COR-L47 (cell line): Measurements from ENCODE around the gene APOH.
A peak's percentile ranks its signal among the peaks of the same experiment; 100 is the strongest.
"Not testable (repeated sequence)": the region's sequence is repeated elsewhere in the genome, so short reads cannot be mapped to it uniquely, and the experiment has no call there.

Source experiments
- DNase-seq: peaks from one replicate; lab custom pipeline; 2025; lab: John Stamatoyannopoulos, UW

Gene APOH, protein sequence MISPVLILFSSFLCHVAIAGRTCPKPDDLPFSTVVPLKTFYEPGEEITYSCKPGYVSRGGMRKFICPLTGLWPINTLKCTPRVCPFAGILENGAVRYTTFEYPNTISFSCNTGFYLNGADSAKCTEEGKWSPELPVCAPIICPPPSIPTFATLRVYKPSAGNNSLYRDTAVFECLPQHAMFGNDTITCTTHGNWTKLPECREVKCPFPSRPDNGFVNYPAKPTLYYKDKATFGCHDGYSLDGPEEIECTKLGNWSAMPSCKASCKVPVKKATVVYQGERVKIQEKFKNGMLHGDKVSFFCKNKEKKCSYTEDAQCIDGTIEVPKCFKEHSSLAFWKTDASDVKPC

DNA sequence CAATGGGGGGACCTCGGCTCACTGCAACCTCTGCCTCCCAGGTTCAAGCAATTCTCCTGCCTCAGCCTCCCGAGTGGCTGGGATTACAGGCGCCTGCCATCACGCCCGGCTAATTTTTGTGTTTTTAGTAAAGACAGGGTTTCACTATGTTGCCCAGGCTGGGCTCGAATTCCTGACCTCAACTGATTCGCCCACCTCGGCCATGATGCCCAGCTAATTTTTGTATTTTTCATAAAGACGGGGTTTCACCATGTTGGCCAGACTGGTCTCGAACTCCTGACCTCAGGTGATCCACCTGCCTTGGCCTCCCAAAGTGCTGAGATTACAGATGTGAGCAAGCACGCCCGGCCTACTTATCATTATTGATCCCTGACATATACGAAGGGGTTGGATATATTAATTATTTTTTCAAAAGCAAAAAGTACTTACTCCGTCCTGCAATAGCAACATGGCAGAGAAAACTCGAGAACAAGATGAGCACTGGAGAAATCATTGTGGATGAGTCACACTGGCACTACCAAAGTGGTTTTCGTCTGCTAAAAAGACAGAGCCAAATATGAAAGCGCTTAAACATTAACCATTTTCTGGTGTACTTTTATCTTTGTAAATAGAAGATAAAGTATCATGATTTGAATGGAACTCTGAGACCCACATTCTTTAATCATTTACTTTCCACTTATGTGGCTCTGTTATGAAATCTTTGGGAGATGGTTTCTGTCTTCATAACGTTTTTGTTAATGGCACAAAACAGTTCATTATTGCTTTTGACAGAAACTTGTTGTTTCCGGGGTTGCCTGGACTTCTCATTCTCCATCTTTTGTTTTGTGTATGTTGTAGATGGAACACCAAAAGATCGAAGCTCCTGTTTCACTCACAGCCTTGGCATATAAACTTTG, at the start of gene APOH:
APOH (minus strand) TSS at position 529 of the 896 bp plus-strand sequence; CDS start at position 493, 36 bp downstream.
- DNase-seq: no peak

DNA sequence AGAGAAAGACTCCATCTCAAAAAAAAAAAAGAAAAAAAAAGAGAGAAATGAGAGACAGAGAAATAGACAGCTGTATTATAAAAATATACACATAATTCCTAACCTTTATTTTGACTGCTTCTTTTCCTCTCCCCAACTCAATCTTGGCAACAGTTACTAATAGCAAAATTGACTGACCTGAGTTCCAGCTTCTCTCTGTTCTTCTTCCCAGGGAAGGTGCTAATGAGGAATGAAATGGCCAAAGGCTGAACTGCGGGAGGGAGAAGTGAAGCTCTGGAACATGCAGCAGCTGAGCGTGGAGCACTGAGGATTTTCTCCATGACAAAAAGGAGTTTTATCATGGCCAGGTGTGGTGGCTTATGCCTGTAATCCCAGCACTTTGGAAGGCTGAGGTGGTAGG, 48.0 kb upstream of the APOH start:
- no peak for DNase-seq

DNA sequence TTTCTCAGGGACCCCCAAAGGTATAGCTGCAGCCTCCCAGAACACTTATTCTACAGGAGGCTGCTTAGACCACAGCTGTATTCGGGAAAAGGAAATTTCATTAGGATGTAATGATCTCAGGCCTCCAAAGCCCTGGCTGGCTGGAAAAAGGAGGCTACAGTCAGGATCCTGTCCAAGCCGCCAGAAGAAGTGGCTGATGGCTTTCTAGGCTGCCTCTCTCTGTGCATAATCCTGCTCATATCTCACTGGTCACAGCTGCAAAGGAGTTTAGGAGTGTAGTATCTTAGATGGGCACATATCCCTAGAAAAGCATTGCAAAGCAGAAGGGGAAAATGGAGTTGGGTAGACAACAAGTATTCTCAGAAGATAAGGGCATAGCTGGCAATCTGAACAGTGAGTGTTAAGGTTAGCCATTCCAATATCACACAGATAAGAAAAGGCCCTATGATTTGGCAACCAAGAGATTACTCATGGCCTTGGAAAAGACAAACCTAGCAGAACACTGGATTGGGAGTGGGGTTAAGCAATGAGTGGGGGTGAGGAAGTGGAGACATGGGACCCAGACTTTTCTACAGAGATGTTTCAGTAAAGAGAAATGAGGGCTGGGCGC, 47.2 kb upstream of the APOH start:
- DNase-seq: no peak

DNA sequence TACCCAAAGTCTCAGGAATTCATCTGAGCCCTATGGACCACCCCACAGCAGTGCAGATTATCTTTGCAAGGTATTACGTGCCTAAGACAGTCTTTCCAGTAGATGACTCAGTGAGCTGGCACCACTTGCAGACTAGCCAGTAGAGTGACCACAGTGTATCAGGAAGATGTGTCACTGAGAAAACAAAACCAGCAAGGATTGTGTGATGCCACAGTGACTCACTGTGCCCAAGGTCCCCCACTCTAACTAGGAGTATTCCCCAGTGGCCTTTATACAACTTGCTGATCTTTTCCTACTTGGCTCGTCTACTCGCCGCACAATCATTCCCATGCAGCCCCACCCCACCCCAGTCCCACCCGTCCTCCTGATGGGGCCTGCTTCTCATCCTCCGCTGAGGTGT, 46.4 kb upstream of the APOH start:
- DNase-seq: no peak

DNA sequence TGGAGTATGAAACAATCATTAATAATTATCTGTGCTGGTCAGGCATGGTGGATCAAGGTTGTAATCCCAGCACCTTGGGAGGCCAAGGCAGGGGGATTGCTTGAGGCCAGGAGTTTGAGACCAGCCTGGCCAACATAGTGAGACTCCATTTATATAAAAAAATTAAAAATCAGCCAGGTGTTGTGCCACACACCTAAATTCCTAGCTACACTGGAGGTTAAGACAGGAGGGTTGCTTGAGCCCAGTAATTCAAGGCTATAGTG, 44.3 kb upstream of the APOH start:
- DNase-seq: no peak

DNA sequence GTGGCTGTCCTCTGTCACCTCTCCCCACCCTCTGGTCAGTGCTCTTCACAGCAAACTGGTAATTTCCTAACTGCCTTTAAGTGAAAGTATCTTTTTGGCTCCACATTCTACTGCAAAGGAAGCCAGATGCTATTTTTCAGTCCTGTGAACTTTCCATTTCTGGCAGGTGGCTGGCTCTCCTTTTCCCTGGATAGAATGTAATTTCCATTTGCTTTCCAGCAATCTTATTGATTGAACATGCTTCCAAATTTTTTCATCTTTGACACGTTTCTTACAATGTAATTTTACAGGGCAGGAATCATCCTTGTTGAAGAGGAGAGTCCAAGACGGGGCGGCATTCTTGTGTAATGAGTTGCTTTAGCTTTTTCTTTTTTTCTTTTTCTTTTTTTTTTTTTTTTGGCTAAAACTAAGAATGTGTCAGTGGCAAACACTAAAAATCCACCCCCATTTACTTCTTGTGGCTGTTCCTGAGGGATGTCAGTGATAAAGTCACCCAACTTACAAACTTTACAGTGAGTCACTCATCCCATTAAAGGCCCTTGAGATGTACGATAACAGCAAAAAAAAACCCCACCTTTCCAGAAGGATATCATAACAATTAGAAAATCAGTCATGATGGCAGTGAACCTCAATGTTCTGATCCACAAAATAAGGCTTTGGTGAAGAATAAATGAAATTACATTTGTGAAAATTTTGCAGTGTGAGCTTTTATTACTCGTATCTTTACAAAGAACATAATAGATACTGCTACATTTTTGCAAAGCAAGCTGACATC, 43.8 kb upstream of the APOH start:
- no peak for DNase-seq

DNA sequence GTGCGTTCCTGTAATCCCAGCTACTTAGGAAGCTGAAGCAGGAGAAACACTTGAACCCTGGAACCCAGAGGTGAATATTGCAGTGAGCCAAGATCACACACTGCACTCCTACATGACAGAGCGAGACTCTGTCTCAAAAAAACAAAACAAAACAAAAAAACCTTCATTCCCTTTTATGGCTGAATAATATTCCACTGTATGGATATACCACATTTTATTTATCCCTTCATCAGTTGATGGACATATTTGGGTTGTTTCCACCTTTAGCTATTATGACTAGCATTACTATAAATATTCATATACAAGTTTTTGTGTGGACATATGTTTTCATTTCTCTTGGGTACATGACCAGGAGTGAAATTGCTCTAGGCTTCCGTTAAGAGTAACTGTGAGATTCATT, 42.3 kb upstream of the APOH start:
- no peak for DNase-seq

DNA sequence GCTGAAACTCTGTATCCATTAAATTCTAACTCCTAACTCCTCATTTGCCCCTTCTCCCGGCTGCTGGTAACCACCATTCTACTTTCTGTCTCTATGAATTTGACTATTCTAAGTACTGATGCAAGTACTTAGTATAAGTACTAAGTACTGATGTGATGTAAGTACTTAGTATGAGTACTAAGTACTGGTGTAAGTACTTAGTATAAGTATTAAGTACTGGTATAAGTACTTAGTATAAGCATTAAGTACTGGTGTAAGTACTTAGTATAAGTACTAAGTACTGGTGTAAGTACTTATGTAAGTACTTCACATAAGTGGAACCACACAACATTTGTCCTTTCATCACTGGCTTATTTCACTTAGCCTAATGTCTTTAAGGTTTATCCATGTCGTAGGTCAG, 40.9 kb upstream of the APOH start:
- no peak for DNase-seq

DNA sequence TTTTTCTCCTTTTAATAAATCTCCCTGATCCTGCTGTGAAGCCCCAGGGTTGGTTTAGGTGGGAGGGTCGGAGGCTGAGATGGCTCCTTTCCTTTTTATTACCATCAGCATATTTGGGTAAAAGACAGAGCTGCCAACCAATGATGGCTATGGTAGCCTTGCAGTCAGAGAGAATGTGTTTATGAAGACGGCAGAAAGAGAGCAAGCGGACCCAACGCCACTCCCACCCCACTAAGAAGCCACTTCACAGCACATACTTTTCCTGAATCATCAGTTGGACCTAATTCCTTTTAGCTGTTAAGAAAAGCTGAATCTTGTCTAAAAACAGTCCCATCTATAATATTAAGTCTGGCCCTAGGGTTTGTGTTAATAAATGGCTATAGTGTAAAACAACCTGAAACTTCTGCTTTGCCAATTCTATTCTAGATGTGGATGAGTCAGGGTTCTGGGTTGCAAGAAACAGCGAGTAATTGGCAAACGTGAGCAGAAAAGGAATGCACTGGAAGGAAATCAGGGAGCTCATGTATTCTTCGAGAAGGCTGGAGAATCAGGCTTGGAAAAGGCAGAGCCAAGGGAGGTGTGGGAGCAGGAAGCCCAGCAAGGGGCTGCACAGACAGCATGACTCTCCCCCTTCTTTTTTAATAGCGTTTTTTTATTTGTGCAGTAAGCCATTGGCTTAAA, 39.2 kb upstream of the APOH start:
- DNase-seq: no peak

DNA sequence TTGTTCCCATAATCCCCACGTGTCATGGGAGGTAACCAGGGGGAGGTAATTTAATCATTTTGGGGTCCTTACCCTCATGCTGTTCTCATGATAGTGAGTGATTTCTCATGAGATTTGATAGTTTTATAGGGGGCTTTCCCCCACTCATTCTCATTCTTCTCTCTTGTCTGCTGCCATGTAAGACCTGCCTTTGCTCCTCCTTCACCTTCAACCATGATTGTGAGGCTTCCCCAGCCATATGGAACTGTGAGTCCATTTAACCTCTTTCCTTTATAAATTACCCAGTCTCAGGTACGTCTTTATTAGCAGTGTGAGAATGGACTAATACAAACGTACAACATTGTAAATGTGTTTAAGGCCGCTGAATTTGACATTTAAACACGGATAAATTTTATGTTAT, 35.5 kb upstream of the APOH start:
- DNase-seq: no peak

DNA sequence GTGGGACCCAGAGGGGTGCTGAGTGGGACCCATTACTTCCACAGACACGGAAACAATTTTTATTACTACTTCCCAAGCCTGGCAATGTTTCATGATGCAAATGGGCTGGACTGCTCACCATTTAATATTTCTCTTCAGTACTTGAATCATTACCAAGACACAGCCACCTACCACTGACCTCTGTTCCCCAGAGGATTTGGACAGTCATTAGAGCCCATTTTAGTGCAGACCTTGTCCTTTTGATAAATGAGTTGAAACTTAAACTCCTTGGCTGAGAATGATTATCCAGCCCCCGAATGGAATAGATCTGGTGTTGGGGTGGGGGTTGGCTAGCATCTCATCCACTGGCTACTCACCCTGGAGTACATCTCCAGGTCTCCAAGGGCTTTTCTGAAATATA, 33.6 kb upstream of the APOH start:
- no peak for DNase-seq

DNA sequence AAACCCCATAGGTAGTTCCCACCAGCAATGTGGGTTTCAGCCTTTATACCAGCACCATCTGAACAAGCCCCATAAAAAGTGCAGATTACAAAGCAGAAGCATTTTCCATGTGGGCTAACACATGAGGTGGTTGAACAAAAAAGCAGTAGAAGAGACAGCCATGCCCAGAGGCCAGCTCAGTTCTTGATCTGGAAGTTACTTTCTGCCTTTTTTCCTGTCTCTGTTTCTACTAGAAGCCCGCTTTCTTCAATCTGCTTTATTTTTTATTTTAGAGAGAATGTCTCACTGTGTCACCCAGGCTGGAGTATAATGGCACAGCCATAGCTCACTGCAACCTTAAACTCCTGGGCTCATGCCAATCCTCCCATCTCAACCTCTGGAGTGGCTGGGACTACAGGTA, 31.5 kb upstream of the APOH start:
- DNase-seq: no peak

DNA sequence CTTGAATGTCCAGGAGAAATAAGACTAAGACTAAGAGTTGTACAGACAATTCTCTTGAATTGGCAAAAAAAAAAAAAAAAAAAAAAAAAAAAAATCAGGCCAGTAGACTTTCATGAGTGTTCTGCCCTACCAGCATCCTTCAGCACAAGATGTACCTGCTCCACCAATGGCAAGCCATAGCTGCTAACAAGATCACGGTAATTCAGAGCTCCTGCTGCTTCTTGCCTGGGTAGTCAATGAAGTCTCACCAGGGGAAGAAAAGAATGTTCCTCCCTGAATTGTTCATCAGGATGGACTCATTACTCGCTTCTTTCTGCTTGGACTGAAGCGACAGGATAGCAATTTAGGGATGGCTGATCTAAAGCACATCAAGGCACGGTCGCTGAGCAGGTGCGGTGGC, 31.1 kb upstream of the APOH start:
- DNase-seq: no peak

DNA sequence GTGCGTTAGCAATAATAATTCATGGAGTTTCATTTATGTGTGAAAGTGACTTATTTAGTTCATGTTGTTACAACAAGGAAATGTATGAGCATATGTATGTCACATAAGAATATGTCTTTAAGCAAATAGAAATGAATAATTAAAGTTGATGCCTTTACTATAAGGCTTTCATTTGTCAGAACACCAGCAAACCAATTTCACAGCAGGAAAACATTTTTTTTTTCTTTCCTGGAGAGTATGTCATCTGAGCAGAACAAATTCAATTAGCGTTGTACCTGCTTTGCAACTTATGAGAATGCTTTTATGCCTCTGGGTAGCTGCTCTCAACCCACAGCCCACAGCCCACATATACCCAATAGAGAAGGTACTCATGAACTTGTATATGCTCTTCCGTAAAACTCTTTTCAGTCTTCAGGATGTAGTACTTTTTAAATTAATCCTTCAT, 26.3 kb upstream of the APOH start:
- no peak for DNase-seq

DNA sequence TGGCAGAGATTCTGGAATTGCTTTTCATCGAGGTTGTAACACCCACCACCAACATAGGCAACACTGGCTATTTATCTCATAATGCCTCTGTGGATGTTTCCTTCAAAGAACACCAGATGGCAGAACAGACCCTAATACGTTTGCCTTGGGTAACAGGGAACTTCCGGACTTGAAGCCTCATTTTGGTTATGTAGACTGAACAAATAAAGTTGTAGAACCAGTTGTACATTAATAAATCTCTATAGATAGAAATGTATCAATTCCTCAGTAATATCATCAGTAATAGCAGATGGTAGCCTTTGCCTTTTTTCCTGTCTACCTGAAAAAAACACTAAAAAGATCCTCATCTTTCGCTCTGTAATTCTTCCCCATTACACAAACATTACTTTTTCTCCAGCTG, 25.9 kb upstream of the APOH start:
- peak; percentile 57 for DNase-seq

DNA sequence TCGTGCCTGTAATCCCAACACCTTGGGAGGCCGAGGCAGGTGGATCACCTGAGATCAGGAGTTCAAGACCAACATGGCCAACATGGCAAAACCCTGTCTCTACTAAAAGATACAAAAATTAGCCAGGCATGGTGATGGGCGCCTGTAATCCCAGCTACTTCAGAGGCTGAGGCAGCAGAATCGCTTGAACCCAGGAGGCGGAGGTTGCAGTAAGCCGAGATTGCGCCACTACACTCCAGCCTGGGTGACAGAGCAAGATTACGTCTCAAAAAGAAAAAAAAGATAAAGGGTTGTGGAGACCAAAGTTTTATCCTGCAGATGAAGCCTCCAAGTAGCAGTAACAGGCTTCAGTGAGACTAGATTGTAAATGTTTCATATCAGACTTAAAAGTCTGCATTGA, 24.2 kb upstream of the APOH start:
- not testable (repeated sequence) for DNase-seq

DNA sequence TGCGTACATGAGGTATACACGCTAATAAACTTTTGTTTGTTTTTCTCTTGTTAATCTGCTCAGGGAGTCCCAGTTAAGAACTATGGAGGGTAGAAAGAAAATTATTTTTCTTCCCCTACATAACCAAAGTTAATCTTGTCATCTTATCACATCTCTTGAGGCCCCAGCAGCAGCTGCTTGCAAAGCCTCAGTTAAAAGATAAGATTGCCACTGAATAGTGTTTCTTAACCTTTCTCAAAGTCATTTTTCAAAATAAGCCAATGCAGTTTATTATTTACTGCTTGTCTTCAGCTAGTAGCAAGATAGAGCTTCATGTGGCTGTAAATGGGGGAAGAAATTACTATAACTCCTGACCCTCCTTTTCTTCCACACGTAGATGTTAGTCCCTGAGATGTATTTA, 21.5 kb upstream of the APOH start:
- no peak for DNase-seq

DNA sequence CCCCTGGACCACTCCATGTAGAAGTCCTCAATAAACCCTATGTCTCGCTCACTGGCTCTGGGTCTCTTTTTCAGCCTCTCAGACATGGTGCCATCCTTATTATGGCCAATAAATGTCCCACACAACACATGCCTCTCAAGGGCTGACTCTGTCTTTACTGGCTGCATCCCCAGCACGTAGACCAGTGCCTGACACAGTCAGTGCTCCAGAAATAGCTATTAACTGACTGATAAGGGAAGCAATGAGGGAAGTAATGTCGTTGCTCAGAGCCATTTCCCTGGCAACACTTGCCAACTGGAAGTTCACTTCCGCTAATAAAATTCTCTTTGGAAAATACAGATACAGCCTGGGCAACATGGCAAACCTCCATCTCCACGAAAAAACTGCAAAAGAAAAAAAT, 19.1 kb upstream of the APOH start:
- no peak for DNase-seq

DNA sequence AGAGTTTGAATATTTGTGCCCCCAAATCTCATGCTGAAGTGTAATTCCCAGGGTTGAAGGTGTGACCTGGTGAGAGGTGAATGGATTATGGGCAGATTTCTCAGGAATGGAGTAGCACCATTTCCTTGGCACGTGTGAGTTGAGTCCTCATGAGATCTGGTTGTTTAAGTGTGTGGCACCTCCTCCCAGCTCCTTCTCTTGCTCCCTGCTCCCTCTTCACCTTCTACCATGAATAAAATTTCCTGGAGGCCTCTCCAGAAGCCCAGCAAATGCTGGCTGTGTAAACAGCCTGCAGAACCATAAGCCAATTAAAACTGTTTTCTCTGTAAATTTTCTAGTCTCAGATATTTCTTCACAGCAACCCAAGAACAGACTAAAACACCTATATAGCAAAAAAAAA, 12.6 kb upstream of the APOH start:
- DNase-seq: no peak

DNA sequence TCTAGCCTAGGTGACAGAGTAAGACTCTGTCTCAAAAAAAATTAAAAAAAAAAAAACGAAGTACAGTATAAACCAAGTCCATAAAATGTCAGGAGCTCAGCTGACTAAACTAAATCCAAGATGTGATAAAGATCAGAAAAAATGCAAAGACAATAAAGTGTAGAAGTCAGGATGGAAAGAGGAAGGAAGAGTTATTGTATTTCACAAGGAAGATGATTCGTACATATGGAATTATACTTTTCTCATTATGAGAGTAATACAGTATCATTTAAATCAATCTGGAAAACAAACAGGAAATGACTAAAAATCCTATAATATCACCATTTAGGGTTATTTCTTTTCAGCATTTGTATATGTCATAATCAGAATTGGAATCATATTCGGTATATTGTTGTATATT, 11.4 kb upstream of the APOH start:
- DNase-seq: no peak

DNA sequence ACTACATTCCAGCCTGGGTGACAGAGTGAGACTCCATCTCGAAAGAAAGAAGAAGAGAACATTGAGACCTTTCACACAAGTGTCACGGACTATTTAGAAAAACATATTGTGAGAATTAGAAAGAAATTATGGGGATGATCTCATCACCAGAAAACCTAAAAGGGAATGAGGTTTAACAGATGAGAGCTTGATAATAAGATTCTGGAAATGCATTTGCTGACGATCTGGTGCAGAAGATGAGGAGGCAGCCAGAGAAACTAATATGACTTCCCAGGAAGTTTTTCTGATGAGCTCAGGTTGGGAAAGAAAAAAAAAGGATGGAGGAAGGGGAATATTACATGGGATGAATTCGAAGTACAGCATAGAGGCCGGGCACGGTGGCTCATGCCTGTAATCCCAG, 10.8 kb upstream of the APOH start:
- DNase-seq: no peak
